Measurements from ENCODE around the gene TNFRSF19.

TNFRSF19 gene

DNA sequence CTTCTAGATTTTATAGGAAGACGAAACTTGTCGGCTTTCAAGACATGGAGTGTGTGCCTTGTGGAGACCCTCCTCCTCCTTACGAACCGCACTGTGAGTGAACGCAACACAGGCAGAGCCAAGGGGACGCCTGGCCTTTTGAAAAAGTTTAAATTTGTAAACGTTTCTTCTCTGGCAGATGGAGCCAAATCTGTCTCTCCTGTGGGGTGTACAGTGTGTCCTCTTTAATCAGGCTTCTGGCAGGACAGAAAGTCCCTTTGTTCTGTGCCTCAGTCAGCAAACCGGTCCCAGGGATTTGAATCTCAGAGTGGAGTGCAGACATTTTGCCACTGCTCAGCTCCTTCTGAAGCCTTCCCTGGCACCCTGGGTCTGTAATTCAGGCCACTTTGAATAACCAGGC is 56.5 kb downstream of the TNFRSF19 start:
- in situ Hi-C loops (cut with HindIII; ENCODE audit: low sequenced_read_pairs) = no loop called here

DNA sequence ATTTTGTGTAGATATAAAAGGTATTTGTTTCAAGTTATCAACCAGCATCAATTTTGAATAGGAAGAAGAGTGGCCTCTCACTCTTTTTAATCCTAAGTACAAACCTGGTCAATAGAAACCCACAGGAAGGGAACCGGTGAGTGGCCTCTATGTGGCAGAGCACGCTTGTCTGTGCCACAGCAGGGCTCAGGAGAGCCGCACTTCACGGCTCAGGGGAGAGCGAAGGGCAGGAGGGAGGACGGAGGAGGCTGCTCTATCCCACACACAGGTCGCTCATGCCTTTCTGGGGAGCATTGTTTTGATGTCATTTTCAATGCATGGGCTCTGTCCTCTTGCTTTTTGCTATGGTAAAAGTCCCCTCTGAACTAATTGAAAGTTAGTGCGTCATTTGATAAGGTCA is 57.2 kb downstream of the TNFRSF19 start:
- in situ Hi-C loops (cut with HindIII; ENCODE audit: low sequenced_read_pairs) = no loop called here

- in situ Hi-C loops (cut with HindIII; ENCODE audit: low sequenced_read_pairs) = no loop called here
These were observed 58.0 kb downstream of the TNFRSF19 start for GRCh38 chr13:23628250-23628649.

DNA sequence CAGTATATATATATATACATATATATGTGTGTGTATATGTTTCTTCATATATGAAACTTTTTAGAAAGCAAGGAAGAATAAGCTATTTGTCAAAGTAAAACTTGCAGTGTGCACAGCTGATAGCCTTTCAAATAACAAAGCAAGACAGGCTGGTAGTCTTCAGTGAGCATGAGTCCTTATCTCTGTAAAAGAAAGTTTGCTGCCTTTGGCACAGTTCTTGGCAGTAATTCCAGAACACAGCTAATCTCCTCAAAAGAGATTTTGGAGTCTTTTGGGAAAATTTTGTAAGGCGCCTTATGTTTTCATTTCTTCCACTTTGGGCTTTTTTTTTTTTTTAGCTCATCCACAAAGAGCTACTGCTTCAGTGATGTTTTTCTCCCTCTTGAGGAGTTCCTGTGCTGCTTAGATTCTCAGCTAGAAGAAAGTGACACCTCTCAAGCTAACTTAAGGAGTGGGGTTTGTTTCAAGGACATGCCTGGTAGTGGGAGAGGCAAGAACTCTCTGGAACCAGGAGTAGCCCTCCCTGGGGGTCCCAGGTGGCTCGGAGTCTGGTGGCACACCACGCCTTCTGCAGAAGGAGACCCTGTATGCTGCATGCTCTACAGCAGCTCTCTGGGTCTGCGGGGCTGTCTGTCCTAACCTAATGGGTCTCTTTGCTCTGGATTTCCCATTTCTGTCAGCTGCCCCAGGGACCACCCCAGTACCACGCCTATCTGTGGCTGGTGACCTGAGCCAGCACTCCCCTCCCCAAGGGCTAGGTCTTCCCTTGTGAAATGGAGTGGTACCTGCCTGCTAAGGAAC is 58.8 kb downstream of the TNFRSF19 start:
- in situ Hi-C loops (cut with HindIII; ENCODE audit: low sequenced_read_pairs) = no loop called here

GRCh38 chr13:23629566-23630272 is 59.5 kb downstream of the TNFRSF19 start:
- in situ Hi-C loops (cut with HindIII; ENCODE audit: low sequenced_read_pairs) = no loop called here

GRCh38 chr13:23630349-23631093 is 60.3 kb downstream of the TNFRSF19 start:
- in situ Hi-C loops (cut with HindIII; ENCODE audit: low sequenced_read_pairs) = no loop called here

- in situ Hi-C loops (cut with HindIII; ENCODE audit: low sequenced_read_pairs) = no loop called here
These were observed 61.3 kb downstream of the TNFRSF19 start for GRCh38 chr13:23631311-23632047.

DNA sequence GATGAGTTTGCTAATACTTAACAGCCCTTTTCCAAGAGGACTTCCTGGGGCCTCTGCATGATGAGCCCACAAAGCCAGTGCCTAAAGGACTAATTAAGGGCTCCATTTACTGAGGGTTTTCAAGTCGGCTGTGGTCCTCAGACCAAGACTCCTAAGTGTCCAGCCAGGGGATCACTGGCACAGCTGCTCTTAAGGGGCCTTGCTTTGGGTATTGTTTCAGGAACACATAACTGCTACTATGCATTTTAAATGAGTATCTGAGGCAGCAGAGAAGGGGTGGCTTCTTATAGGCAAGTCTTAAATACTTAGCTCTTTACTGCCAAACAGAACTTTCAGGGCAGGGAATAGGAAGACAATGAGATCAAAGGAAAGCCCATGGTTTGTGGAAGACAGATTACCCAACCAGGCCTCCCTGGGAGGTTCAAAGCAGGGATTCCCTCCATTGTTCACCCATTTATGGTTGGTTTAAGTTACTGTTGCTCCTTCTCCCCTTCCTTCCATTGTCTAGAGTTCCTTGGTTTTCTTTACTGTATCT is 61.9 kb downstream of the TNFRSF19 start:
- in situ Hi-C loops (cut with HindIII; ENCODE audit: low sequenced_read_pairs) = no loop called here

DNA sequence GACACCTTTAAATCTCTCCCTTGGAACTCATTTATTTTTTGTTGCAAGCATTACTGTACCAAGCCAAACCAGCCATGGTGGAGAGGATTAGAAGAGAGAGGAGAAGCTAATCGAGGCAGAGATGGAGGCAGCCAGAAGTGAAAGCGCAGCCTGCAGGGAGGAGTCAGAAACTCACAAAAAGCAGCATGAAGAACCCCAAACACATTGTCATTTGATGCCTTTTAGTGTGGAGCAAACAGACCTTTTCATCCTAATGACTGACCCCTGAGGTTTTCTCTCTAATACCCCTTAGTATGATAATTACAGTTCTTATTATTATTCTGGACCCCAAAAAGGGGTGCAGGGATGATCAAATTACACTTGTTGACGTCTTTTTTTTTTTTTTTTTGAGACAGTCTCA is 62.5 kb downstream of the TNFRSF19 start:
- in situ Hi-C loops (cut with HindIII; ENCODE audit: low sequenced_read_pairs) = no loop called here

DNA sequence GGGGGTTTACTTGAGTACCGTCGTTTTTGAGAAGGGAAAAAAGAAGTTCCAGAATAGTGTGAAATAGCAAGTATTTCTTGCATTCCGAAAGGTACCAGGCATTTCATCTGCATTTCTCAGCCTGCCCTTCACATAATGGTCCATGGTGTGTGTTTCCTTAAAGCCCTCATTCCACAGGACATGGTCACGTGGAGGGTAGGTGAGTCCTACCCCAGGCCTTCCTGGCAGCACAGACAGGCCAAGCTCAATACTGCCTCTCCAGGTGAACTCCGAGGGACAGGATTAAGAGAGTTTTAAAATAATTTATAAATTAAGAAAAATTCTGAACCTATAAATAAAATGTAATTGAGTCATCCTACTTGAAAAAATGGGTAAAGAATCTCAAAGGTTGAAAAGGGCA is 64.7 kb downstream of the TNFRSF19 start:
- in situ Hi-C loops (cut with HindIII; ENCODE audit: low sequenced_read_pairs) = no loop called here

- in situ Hi-C loops (cut with HindIII; ENCODE audit: low sequenced_read_pairs) = no loop called here
These were observed 66.1 kb downstream of the TNFRSF19 start for GRCh38 chr13:23636360-23636759.

- in situ Hi-C loops (cut with HindIII; ENCODE audit: low sequenced_read_pairs) = no loop called here
These were observed 67.6 kb downstream of the TNFRSF19 start for GRCh38 chr13:23637829-23638228.

DNA sequence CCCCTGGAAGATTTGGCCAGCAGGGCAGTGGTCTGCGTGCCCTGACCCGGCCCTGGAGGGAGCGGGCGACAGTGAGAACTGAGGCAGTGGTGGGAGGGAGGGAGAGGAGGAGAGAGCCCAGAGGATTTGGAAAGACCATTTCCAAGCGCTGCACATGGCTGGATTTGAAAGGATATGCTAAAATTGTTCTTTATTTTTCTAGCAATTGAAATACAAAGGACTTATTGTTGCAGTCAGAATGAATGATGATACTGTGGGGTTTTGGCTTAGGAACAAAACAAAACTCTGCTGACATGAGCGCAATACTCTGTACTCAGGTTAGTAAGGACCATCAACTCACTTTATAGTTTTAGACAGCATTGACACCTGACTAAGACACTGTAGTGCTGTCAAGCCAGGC is 69.5 kb downstream of the TNFRSF19 start:
- in situ Hi-C loops (cut with HindIII; ENCODE audit: low sequenced_read_pairs) = no loop called here

DNA sequence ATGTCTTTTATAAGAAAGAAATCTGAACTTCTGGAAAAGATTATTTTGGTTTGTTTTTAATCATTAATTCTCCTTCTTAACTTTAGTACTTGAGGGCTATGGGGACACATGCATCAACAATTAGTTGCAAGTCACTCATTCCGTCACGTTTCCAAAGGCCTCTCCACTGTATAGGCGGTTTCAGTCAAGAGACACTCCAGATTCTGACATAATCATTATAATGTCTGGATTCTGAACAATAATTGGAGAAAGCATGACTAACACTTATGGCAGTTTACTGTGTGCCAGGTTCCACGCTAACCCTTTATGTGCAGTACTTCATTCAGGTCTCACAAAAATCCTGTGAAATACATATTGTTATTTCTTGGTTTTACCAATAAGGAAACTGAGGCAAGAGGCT is 71.9 kb downstream of the TNFRSF19 start:
- in situ Hi-C loops (cut with HindIII; ENCODE audit: low sequenced_read_pairs) = no loop called here

DNA sequence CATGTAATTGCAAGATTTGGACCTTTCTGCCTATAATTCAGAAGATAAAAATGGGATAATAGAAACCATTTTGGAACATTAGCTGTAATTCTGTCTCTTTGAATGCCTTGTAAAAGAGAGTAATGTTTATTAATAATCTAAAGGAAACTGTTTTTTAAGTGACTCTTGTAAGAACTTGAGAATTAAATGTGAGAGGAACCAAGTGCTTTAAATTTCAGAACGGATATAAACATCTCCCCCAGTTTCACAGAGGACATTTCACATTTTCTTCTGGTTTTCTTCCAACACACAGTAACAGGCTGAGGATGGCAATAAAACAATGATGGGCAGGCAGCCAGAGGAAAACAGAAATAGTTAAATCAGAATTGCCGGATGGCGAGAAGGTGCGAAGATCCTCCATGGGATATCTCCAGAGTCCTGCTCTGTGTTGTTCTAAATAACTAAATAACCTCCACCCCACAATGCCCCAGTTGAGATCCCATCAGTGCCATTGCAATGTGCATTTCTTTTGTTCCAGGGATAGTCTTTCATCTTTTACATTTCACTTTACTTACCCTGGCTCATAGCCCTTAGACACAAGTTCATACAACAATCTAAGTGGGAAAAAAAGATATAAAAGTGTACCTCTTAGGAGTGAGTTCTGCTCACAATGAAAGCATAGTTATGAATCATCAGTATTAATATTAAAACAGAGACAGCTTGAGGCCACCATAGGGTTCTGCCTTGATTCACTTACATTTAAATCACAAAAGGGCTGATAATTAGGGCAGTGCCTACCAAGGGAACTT is 73.3 kb downstream of the TNFRSF19 start:
- in situ Hi-C loops (cut with HindIII; ENCODE audit: low sequenced_read_pairs) = no loop called here

DNA sequence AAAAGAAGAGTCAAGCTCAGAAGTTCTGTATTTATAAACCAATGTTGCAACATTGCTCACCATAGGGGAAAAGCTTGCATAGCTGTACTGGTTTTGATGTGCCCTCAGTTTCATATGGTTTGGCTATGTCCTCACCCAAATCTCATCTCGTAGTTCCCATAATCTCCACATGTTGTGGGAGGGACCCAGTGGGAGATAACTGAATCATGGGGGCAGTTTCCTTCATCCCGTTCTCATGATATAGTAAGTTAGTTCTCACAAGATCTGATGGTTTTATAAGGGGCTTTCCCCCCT is 73.9 kb downstream of the TNFRSF19 start:
- in situ Hi-C loops (cut with HindIII; ENCODE audit: low sequenced_read_pairs) = no loop called here

DNA sequence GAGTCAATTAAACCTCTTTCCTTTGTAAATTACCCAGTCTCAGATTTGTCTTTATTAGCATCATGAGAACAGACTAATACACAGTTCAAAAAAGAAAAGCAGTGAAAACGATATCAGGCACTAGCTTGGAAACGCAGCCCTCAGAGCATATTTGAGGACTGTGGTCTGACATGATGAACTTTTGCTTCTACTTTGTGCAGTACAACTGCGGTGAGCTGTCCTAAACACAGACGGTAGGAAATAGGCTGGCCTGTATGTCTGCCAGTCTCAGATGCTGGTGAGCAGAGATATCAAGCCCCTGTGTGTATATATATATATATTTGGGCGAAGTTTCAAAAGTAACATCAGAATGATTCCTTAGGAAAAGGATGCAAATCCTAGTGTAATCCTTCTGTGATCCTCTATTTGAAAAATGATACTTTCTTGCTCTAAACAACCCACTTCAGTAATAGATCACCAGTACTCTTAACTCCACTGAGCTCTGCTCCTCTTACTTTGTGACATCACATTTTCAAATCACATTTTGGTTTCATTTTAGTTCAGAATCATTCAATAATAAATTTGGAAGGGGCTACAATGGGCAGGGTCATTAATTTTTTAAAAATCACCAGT is 74.4 kb downstream of the TNFRSF19 start:
- in situ Hi-C loops (cut with HindIII; ENCODE audit: low sequenced_read_pairs) = no loop called here

DNA sequence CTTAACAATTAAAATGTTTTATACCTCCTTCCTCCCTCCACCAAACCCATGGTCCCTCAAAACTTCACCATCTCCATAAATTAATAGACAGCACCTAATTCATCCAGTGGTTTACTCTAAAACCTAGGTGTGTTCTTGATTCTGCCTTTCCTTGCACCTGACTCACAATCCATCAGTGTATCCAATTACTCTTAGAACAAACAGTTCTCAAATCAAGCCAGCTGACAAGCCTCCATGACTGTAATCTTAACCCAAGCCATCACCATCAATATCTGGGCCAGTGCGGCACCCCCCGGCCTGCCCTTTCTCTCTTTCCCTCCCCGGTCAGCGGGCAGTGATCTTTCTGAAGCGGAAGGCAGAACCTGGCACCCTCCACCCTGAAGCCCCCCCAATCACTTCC is 75.6 kb downstream of the TNFRSF19 start:
- in situ Hi-C loops (cut with HindIII; ENCODE audit: low sequenced_read_pairs) = no loop called here

DNA sequence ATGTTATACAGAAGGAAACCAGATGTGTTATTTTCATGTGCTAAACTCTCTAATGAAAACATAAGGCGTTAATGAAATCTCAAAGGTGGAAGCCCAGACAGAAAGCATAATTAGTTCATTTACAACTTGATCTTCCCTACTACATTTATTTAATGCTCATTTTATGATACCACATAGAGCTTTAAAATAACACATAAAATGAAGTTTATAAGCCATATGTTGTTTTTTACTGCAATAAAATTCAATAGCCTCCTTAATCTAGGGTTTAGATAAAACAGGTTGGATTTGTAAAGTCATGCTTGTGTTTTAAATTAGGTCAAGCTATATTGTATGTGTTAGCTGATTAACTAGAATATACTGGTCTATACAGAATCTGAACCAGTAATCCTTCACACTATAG is 81.2 kb downstream of the TNFRSF19 start:
- in situ Hi-C loops (cut with HindIII; ENCODE audit: low sequenced_read_pairs) = no loop called here

- in situ Hi-C loops (cut with HindIII; ENCODE audit: low sequenced_read_pairs) = no loop called here
These were observed 81.7 kb downstream of the TNFRSF19 start for GRCh38 chr13:23651887-23652286.
